ENCODE data around the gene STK32B. TPM values are rescaled to one million over a fixed set of nuclear protein-coding genes. Genes with fewer than 3 reads are reported as not detected.
A peak's percentile ranks its signal among the peaks of the same experiment; 100 is the strongest.
"Not testable (repeated sequence)": the region's sequence is repeated elsewhere in the genome, so short reads cannot be mapped to it uniquely, and the experiment has no call there.

Gene STK32B
- 0.37 and 1.1 TPM in 2 replicates for total RNA-seq (2014; rRNA removed; shearing (Covaris generic))
- 0.03 and 0.05 TPM in 2 replicates for polyA plus RNA-seq (2015; cell fraction: cytosol; rRNA removed)
- polyA plus RNA-seq (2015; cell fraction: nucleus; rRNA removed) = not detected in 2 replicates

DNA sequence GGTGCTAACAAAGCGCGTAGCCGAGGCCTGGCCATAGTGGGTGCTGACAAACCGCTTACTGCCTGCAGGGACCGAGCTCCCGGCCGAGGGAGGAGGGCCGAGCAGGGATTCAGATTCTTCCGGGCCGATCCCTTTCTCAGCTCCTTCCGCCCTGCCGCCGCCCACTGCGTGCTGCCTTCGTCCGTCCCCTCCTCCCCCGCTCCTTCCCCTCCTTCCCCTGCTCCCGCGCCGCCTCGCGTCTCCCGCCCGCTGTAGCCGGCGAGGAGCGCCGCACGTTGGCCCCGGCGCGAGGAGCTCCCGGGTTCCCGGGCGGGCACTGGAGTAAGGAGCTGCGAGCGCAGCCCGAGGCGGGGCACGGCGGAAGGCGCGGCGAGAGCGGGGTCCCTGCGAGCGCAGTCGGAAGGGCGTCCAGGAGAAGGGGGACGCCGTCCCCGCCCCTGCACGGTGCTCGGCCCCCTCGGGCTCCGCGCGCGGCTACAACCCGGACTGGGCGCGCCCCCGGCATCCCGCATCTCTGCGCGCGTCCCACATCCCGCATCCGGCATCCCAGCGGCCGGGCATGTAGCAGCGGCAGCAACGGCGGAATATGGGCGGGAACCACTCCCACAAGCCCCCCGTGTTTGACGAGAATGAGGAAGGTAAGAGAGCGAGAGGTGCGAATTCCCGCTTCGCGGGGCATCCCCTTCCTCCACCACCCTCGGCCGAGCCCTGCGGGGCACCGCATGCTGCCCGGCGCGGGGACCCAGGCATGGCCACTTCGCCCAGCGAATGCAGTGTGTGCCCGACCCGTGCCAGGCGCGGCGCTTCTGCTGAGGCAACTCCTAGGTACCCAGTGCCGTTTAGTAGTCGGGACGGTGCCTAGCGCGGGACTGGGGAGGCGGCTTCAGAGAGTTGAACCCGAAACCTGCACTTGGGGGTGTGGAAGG, at the start of gene STK32B:
Gene STK32B, plus strand, starts transcription at position 203 of the 926 bp plus-strand sequence.
- peak; percentile 52 for DNase-seq (ENCODE audit: low read depth)

GRCh38 chr4:5001641-5002040, 49.6 kb upstream of the STK32B start:
- DNase-seq (ENCODE audit: low read depth) = not testable (repeated sequence)

DNA sequence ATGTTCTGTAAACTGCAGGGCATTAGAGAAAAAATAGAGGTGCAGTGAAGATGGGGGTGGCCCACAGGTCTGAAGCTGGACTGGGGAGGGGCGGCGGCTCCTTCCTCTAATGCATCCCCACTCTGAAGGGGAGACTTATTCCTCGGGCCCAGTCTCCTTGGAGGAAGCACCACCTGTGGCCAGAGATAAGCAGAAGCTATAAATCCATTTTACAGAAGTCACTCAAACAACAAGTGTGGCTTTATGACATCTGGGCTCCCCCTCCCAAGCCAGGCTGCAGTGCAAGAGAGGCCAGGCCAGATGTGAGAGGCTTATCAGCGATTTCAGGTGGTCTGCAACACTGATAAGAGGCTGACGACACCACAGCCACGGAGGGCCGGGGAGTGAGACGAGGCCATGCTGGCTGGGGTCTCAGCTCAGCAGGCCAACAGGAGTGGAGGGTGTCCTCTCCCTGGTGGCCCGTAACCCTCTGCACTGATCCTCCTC, 47.9 kb upstream of the STK32B start:
- DNase-seq (ENCODE audit: low read depth) = no peak

DNA sequence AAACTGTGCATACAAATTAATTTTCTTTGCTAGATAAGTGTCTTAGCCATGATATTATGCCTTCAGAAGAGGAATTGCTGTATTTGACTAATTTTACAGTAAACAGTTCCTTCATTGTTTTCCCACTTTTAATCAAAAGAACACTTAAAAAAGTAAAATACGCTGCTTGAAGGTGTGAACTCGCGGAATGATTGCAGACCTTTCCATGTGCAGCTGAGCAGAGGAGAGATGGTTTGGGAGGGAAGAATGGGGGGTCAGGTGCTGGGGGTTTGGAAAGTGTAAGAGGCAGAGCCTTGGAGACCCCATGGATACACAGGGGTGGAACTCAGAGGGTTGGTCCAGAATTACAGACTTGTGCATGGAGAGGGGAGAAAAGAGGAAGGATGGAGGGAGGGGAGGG, 47.4 kb upstream of the STK32B start:
- no peak for DNase-seq (ENCODE audit: low read depth)

DNA sequence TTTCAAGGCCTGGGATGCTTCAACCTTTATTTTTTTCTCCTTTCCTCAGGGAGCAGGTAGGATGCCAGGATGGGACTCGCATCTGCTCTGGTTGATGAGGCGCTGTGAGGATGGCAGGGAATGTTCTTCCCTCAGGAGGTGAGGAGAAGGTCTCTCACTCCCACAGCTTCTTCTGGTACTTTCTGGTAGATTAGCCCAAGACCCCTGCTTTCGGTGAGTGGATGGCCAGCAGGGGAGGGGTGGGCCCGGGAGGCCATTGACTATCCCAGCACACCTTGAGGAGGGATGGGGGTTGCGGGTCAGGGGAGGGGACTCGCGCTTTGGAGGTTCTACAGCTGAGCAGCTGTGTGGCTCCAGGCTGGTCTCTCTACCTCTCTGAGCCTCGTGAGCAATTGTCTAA, 46.8 kb upstream of the STK32B start:
- no peak for DNase-seq (ENCODE audit: low read depth)

DNA sequence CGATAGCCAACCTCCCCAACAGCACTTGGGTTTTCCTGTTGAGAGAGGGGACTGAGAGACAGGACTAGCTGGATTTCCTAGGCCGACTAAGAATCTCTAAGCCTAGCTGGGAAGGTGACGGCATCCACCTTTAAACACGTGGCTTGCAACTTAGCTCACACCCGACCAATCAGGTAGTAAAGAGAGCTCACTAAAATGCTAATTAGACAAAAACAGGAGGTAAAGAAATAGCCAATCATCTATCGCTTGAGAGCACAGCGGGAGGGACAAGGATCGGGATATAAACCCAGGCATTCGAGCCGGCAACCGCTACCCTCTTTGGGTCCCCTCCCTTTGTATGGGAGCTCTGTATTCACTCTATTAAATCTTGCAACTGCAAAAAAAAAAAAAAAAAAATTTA, 44.3 kb upstream of the STK32B start:
- not testable (repeated sequence) for DNase-seq (ENCODE audit: low read depth)

DNA sequence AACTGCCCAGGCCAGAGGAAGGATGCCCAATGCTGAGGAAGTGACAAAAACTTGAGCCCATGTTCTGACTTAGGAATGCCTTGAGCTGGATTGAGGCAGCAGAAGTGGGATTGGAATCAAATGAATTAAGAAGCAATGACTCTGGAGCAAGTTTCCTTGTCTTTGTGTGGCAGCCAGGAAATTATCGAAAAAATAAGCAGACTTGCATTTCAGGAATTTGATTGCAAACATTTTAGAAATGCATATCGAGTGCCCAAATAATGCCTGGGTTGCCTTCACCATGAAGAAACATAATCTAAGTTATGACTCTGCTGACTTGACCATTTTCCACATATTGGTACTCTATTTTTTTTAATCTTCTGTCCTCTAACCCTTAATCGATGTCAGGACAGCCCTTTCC, 41.5 kb upstream of the STK32B start:
- DNase-seq (ENCODE audit: low read depth) = no peak

GRCh38 chr4:5010984-5011383, 40.3 kb upstream of the STK32B start:
- DNase-seq (ENCODE audit: low read depth) = no peak

- DNase-seq (ENCODE audit: low read depth) = no peak
These were observed 38.9 kb upstream of the STK32B start for GRCh38 chr4:5012244-5012898.

DNA sequence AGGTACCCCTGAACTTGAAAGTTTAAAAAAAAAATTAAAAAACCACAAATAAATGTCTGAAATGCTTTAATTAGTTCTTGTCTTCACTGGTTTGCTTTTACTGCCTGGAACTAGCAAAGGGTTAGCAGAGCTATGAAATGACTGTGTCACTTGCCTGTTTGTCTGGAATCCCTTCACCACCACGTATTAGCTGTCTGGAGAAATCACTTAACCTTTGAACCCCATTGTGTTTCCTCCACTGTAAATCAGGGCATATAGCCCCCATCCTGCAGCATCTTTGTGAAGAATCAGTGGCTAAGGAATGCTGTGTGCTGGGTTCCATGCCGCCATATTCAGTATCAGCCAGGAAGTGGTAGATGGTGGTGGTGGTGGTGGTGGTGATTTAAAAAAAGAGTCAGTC, 38.3 kb upstream of the STK32B start:
- no peak for DNase-seq (ENCODE audit: low read depth)

GRCh38 chr4:5014007-5014682, 37.1 kb upstream of the STK32B start:
- DNase-seq (ENCODE audit: low read depth) = no peak

- no peak for DNase-seq (ENCODE audit: low read depth)
These were observed 33.2 kb upstream of the STK32B start for GRCh38 chr4:5018096-5018495.

DNA sequence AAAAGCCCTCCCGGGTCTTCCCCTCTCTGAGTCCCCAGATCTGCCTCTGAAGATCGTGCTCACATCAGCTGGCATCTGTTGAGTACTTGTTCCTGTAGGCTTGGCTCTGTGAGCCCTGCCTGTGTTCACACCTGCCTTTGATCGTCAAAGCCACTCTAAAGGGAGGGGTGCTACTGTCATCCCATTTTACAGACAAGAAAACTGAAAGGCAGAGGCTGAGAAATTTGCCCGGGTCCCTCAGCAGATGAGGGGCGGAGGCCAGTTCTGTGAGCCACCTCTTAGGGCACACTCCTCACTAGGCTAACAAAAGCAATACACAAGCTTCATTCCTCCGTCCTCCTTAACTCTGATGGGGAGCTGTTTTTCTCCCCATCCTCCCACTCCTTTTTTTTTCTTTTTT, 32.7 kb upstream of the STK32B start:
- no peak for DNase-seq (ENCODE audit: low read depth)

- no peak for DNase-seq (ENCODE audit: low read depth)
These were observed 32.0 kb upstream of the STK32B start, which contains the start of gene CYTL1 for GRCh38 chr4:5019274-5019673. TSS of gene CYTL1 (minus strand) at chr4:5019458. CDS start at chr4:5019445, 13 bp downstream.

GRCh38 chr4:5019796-5020195, 31.5 kb upstream of the STK32B start:
- no peak for DNase-seq (ENCODE audit: low read depth)

- no peak for DNase-seq (ENCODE audit: low read depth)
These were observed 30.9 kb upstream of the STK32B start for GRCh38 chr4:5020341-5020740.

DNA sequence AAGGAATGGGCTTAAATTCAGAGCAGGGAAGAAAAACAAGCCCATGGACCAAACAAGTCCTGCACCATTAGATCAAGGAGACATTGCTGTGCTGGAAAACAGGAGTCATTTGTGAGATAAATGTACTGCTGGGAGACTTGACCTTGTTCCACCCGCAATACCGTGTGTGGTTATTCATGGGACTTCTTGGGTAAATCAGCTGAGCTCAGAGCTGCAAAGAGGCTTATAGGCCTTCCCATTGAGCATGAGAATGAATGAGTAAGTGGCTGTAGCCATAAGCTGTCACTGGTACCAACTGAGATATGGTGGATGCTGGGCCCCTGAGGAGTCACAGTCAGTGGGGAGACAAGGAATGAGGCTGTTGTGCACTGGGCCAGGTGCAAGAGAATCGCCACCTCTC, 29.7 kb upstream of the STK32B start:
- no peak for DNase-seq (ENCODE audit: low read depth)

- DNase-seq (ENCODE audit: low read depth) = no peak
These were observed 26.6 kb upstream of the STK32B start for GRCh38 chr4:5024673-5025072.

DNA sequence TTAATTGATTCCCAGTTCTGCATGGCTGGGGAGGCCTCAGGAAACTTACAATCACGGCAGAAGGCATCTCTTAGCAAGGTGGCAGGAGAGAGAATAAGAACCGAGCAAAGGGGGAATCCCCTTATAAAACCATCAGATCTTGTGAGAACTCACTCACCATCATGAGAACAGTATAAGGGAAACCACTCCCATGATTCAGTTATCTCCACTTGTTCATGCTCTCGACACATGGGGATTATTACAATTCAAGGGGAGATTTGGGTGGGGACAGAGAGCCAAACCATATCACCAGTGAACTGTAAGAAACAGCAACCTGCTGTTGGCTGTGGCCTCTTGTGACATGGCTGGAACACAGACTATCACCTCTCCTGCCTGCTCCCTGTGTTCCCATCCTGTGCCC, 24.9 kb upstream of the STK32B start:
- no peak for DNase-seq (ENCODE audit: low read depth)

DNA sequence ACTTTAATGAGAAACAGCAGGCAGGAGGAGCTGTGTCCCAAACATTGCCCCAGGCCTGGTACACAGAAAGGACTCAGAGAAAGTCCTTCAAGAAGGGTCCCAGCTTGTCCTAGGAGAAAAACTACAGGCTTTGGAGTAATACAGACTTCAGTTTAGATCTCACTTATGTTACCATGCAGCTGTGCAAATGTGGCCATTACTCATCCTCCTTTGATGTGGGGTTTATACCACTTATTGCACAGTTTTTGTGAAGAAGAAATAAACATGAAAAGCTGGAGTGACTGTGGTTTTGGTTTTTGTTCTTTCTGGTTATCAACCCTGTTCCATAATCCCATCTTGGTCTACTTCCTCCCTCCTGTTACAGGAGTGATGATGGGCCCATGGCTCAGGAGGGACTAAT, 23.9 kb upstream of the STK32B start:
- no peak for DNase-seq (ENCODE audit: low read depth)

DNA sequence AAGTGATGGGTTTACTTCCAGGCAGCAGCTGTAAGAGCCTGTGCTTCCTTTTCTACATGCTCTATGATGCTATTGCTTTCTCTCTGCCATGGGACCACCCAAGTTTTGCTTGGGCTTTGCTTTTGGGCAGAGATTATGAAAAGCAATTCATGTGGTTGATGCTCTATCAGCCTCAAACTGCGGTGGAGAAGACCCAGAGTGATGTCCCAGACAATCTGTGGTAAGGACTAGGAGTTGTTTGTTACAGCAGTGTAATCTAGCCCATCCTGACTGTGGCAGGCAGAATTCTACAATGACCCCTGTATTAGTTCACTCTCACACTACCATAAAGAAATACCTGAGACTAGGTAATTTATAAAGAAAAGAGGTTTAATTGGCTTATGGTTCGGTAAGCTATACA, 22.8 kb upstream of the STK32B start:
- DNase-seq (ENCODE audit: low read depth) = no peak

DNA sequence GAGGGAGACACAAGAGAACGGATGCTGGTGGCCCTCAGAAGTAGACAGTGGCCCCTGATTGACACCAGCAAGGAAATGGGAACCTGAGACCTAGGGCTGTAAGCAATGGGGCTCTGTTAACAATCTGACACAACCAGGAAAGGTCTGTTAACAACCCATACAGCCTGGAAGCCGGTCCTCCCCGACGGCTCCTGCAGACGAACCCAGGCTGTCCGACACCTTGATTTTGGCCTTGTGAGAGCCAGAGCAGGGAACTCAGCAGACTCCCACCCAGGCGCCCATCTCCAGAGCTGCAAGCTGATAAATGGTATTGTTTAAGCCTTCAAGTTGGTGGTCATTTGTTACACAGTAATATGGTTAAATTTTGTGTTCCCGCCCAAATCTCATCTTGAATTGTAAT, 21.8 kb upstream of the STK32B start:
- DNase-seq (ENCODE audit: low read depth) = no peak
